MCF 10A (cell line): ENCODE results near the gene APAF1. TPM values are rescaled to one million over a fixed set of nuclear protein-coding genes. Genes with fewer than 3 reads are reported as not detected.

ENCODE experiments used
- BruUV-seq: library from RNA; stranded (reverse); fragments of 400-500 nt; replicated peaks from 2 replicates; lab custom pipeline; 2021; lab: Mats Ljungman, UMichigan
- CTCF ChIA-PET: fragments of 300-600 bp; sonication (Branson Sonifier 250); formaldehyde crosslinking; extraction: SDS; loops from one replicate; lab custom pipeline; 2021; ENCODE audit warnings: antibody characterized with exemption, inconsistent platforms; lab: Yijun Ruan, JAX
- POLR2A ChIA-PET: fragments of 300-600, 350-650 bp; sonication (Branson Sonifier 250); formaldehyde crosslinking; extraction: SDS; loops from one replicate; lab custom pipeline; 2020; ENCODE audit warnings: antibody characterized with exemption, inconsistent platforms; lab: Yijun Ruan, JAX
- DNase-seq: peaks from one replicate; pipeline ENCODE4 v3.0.0-alpha.2; 2018; ENCODE audit not compliant: unreplicated experiment
- H3K27ac Mint-ChIP-seq: one replicate; pipeline ENCODE4 v1.8.0; 2022; ENCODE audit warnings: mild to moderate bottlenecking, low read depth, mixed read lengths; ENCODE audit not compliant: unreplicated experiment
- H3K27me3 Mint-ChIP-seq: one replicate; pipeline ENCODE4 v1.8.0; 2022; ENCODE audit warnings: mixed read lengths; ENCODE audit not compliant: insufficient read depth, unreplicated experiment
- H3K36me3 Mint-ChIP-seq: one replicate; pipeline ENCODE4 v1.8.0; 2022; ENCODE audit warnings: mild to moderate bottlenecking, moderate library complexity, mixed read lengths; ENCODE audit not compliant: insufficient read depth, unreplicated experiment
- H3K4me1 Mint-ChIP-seq: one replicate; pipeline ENCODE4 v1.8.0; 2022; ENCODE audit warnings: mixed read lengths; ENCODE audit not compliant: insufficient read depth, unreplicated experiment
- H3K4me3 Mint-ChIP-seq: one replicate; pipeline ENCODE4 v1.8.0; 2022; ENCODE audit warnings: mild to moderate bottlenecking, moderate library complexity, mixed read lengths; ENCODE audit not compliant: unreplicated experiment
- H3K9me3 Mint-ChIP-seq: one replicate; pipeline ENCODE4 v1.8.0; 2022; ENCODE audit warnings: mixed read lengths; ENCODE audit not compliant: unreplicated experiment
- intact Hi-C: fragments of 100-400 bp; cut with micrococcal nuclease; formaldehyde crosslinking; loops from 2 replicates; pipeline ENCODE4 v1.14.1; 2022
- total RNA-seq: library from RNA; stranded (reverse); gene quantifications from 2 replicates; pipeline ENCODE4 v1.2.3, GENCODE V29; 2022
- TF ChIP-seq, protein P1 (sequence below): fragments of 200-600 bp; IDR thresholded peaks from one replicate; pipeline ENCODE4 v1.8.0; 2022; ENCODE audit warnings: antibody characterized with exemption, mild to moderate bottlenecking; ENCODE audit not compliant: unreplicated experiment

The APAF1 gene
- total RNA-seq, 1 experiment from 2014 or later = 5.9 TPM

DNA sequence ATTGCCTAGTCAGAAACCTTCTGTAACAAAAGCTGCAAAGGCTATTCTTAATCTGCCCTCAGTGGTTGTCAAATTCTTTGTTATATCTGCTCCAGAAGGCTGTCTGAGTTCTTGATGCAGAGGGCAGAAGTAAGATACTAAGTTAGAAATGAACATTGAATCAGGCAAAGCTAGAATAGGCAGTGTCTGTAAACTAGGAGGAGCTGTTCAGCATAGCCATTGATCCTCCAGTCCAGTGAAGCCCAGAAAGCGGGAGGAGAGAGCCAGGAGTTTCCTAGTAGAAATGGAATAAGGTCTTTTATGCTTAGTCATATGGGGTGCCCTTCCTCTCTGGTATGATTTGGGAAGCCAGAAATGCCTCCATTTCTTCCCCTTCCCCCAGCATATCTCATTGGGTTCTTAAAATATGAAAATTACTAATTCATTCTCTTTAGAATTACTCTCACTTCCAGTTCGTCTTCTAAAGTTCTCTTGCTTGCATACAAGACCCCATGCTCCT, 76.2 kb downstream of the APAF1 start:
- no TSS peak for BruUV-seq

DNA sequence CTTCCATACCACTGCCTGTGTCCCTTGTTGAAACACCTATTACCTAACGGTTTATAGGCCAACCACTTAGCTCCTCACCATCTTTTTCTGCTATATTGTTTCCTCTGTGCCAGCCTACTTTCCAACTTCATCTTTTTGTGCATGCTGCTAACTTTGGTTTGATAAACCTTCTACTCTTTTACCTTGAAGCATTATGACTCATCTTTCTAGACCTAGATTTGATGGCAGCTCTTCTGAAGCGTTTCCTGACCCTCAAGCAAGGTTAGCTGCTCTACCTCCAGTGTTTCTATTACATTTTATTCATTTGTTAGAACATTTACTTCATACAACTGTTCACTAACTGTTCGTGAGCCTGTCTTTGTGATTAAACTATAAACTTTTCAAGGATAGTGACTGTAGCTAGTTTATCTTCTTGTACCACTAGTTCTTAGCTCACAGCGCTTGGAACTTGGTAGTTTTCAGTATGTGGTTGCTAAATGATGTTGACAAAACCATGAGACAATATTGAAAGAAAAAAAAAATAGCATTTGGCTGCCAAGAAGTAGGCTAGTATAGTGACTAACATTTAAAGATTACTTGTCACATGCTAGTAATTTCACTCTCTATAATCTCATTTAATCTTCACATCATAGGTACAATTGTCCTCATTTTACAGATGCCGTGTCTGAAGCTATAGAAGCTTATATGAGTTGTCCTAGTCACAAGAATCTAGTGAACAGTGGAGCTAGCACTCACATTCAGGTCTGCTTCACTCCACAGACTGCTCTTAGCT, 79.5 kb downstream of the APAF1 start:
- H3K27ac Mint-ChIP-seq = no peak overlapping the region
- TF ChIP-seq, protein P1, sequence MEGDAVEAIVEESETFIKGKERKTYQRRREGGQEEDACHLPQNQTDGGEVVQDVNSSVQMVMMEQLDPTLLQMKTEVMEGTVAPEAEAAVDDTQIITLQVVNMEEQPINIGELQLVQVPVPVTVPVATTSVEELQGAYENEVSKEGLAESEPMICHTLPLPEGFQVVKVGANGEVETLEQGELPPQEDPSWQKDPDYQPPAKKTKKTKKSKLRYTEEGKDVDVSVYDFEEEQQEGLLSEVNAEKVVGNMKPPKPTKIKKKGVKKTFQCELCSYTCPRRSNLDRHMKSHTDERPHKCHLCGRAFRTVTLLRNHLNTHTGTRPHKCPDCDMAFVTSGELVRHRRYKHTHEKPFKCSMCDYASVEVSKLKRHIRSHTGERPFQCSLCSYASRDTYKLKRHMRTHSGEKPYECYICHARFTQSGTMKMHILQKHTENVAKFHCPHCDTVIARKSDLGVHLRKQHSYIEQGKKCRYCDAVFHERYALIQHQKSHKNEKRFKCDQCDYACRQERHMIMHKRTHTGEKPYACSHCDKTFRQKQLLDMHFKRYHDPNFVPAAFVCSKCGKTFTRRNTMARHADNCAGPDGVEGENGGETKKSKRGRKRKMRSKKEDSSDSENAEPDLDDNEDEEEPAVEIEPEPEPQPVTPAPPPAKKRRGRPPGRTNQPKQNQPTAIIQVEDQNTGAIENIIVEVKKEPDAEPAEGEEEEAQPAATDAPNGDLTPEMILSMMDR = no peak
- POLR2A ChIA-PET = interaction anchor here (0.6 kb wide), 1 partner anchor 1848 kb away, joined by 3 read pairs; no protein-coding TSS in a partner anchor
- BruUV-seq = no TSS peak
- H3K27me3 Mint-ChIP-seq = no peaks in the 10 kb centered on the region
- peaks cover 42% of the 10 kb centered on the region for H3K36me3 Mint-ChIP-seq
- no peaks in the 10 kb centered on the region for H3K4me1 Mint-ChIP-seq
- DNase-seq = no peak
- H3K9me3 Mint-ChIP-seq = no peaks in the 10 kb centered on the region
- no peak overlapping the region for H3K4me3 Mint-ChIP-seq
- CTCF ChIA-PET = interaction anchor here (1.5 kb wide), 1 partner anchor 274 kb away, joined by 9 read pairs; no protein-coding TSS in a partner anchor
- intact Hi-C loops = loop anchor here (10.0 kb wide), 1 partner anchor 210 kb away; no protein-coding TSS in a partner anchor

More for the DNA sequence above, 76.2 kb downstream of the APAF1 start:
- H3K4me3 Mint-ChIP-seq = no peak overlapping the region
- POLR2A ChIA-PET = no interaction called here
- intact Hi-C loops = loop anchor here (10.0 kb wide), 1 partner anchor 214 kb away; no protein-coding TSS in a partner anchor
- no peak overlapping the region for H3K27ac Mint-ChIP-seq
- no peaks in the 10 kb centered on the region for H3K4me1 Mint-ChIP-seq
- H3K36me3 Mint-ChIP-seq = peaks cover 39% of the 10 kb centered on the region
- no peaks in the 10 kb centered on the region for H3K27me3 Mint-ChIP-seq
- no peaks in the 10 kb centered on the region for H3K9me3 Mint-ChIP-seq
- CTCF ChIA-PET = interaction anchor here (0.6 to 1.5 kb wide), 3 partner anchors 9 to 228 kb away, joined by 3 to 4 read pairs (median 4); no protein-coding TSS in a partner anchor
- no peak for DNase-seq
- TF ChIP-seq, protein P1 = no peak

DNA sequence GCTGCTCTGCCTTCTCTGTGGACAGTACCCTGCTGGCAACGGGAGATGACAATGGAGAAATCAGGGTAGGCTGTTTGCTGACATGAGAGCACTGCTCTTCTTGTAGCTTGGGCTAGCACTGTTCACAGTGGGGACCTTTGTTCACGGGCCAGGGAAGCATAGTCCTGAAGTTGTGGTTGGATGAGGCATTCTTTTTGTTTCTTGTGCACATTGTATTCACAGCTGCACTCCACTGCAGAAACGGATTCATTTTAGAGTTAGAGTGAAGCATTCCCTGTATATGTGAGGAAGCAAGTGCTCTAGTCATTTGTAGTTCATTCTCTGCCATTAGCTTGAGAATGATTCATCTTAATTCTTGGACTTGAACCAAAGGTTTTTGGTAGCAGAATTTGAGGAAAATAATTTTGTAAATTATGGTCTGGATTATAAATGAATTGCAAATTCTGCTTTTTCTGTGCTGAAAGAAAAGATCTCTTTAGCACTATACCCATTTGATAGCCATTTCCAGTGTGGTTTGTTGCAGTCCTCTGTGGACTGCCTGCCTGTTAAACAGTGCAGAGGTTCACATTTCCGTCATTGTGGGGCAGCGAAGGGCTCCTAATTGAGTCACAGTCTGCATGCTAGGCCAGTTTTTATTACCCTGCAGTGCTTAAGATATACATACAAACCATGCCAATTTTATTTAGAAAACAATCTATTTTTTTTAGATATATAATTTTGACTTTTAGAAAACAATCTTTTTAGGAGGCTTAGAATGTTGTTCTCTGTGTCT, 80.6 kb downstream of the APAF1 start:
- TF ChIP-seq, protein P1 = peak; percentile 19
- peak; percentile 55 for DNase-seq
- intact Hi-C loops = loop anchor here (1.0 to 10.0 kb wide), 2 partner anchors 209 to 273 kb away; no protein-coding TSS in a partner anchor
- POLR2A ChIA-PET = interaction anchor here (0.7 kb wide), 1 partner anchor 101 kb away, joined by 3 read pairs; no protein-coding TSS in a partner anchor
- Mint-ChIP-seq H3K4me1 (no peaks in the 10 kb centered on the region), H3K9me3 (no peaks in the 10 kb centered on the region), H3K27me3 (no peaks in the 10 kb centered on the region), H3K36me3 (peaks cover 42% of the 10 kb centered on the region), H3K4me3 (no peak overlapping the region), H3K27ac (no peak overlapping the region)
- CTCF ChIA-PET = interaction anchor here (1.5 kb wide), 1 partner anchor 273 kb away, joined by 9 read pairs; no protein-coding TSS in a partner anchor
- BruUV-seq = no TSS peak
